Right ventricle myocardium superior (tissue), 1 donor: Measurements from ENCODE around the gene SEC61B. TPM values are rescaled to one million over a fixed set of nuclear protein-coding genes. Genes with fewer than 3 reads are reported as not detected.
"Not testable (repeated sequence)": the region's sequence is repeated elsewhere in the genome, so short reads cannot be mapped to it uniquely, and the experiment has no call there.

ENCODE experiments used
- ATAC-seq: fragments of 200-7000 bp; cut with Tn5 transposase; one replicate; pipeline ENCODE4 v1.9.1; 2020; ENCODE audit warnings: mild to moderate bottlenecking; ENCODE audit not compliant: poor library complexity
- DNase-seq: peaks from one replicate; pipeline ENCODE4 v3.0.0-alpha.2; 2020
- intact Hi-C: fragments of 100-400 bp; cut with DNase I; formaldehyde crosslinking; loops from one replicate; pipeline ENCODE4 v1.11.2; 2022
- total RNA-seq: library from RNA; stranded (reverse); fragmentation: NEBNext Ultra II Directional; extraction: Animal tissue kit (Norgen Biotek cat#: 25700); gene quantifications from one replicate; pipeline ENCODE4 v1.2.1, GENCODE V29; 2021
- donor health status: DM: no; HTN: yes; CAD: no; lungs with severe emphysema.

SEC61B gene
- total RNA-seq, 1 donor from 2014 or later: 41.9 TPM

- ATAC-seq (no peak), DNase-seq (no peak)
- intact Hi-C loops: loop anchor here (10.0 kb wide), 1 partner anchor 1136 kb away; no protein-coding TSS in a partner anchor
These were observed 32.9 kb upstream of the SEC61B start for GRCh38 chr9:99189186-99189585.

- DNase-seq (no peak), ATAC-seq (no peak)
- intact Hi-C loops: loop anchor here (10.0 kb wide), 1 partner anchor 1135 kb away; no protein-coding TSS in a partner anchor
These were observed 32.0 kb upstream of the SEC61B start for GRCh38 chr9:99189887-99190596.

GRCh38 chr9:99190597-99191283, 31.3 kb upstream of the SEC61B start:
- no peak for ATAC-seq
- intact Hi-C loops: no loop called here

GRCh38 chr9:99192786-99193465, 29.2 kb upstream of the SEC61B start:
- intact Hi-C loops: no loop called here
- no peak for DNase-seq
- no peak for ATAC-seq

More at GRCh38 chr9:99190597-99191283, 31.3 kb upstream of the SEC61B start:
- DNase-seq: no peak

- DNase-seq: no peak
- no peak for ATAC-seq
- intact Hi-C loops: no loop called here
These were observed 28.6 kb upstream of the SEC61B start for GRCh38 chr9:99193466-99193821.

GRCh38 chr9:99196484-99196883, 25.6 kb upstream of the SEC61B start:
- DNase-seq, intact Hi-C loops, ATAC-seq: not testable (repeated sequence)

- intact Hi-C loops: no loop called here
- no peak for DNase-seq
- ATAC-seq: no peak
These were observed 24.9 kb upstream of the SEC61B start for GRCh38 chr9:99197124-99197630.

- intact Hi-C loops: no loop called here
- ATAC-seq (no peak), DNase-seq (no peak)
These were observed 24.1 kb upstream of the SEC61B start for GRCh38 chr9:99197987-99198386.

- DNase-seq (no peak), ATAC-seq (no peak)
- intact Hi-C loops: no loop called here
These were observed 22.0 kb upstream of the SEC61B start for GRCh38 chr9:99199938-99200539.

GRCh38 chr9:99201603-99202002, 20.5 kb upstream of the SEC61B start:
- ATAC-seq: no peak
- intact Hi-C loops: no loop called here

GRCh38 chr9:99210572-99210971, 11.5 kb upstream of the SEC61B start:
- DNase-seq: no peak
- ATAC-seq: no peak
- intact Hi-C loops: no loop called here

More at GRCh38 chr9:99201603-99202002, 20.5 kb upstream of the SEC61B start:
- no peak for DNase-seq

GRCh38 chr9:99211746-99212145, 10.3 kb upstream of the SEC61B start:
- ATAC-seq (no peak), DNase-seq (no peak)
- intact Hi-C loops: no loop called here

- ATAC-seq (no peak), DNase-seq (no peak)
- intact Hi-C loops: no loop called here
These were observed 8.9 kb upstream of the SEC61B start for GRCh38 chr9:99213197-99213596.

GRCh38 chr9:99216073-99216472, 6.0 kb upstream of the SEC61B start:
- ATAC-seq (no peak), DNase-seq (no peak)
- intact Hi-C loops: no loop called here

GRCh38 chr9:99220011-99220410, 2.1 kb upstream of the SEC61B start:
- no peak for DNase-seq
- no peak for ATAC-seq
- intact Hi-C loops: no loop called here

GRCh38 chr9:99221266-99221620, 839 bp upstream of the SEC61B start:
- intact Hi-C loops: no loop called here
- ATAC-seq (no peak), DNase-seq (no peak)

- peak; percentile 15 for ATAC-seq
- intact Hi-C loops: no loop called here
- no peak for DNase-seq
These were observed 561 bp downstream of the SEC61B start for GRCh38 chr9:99222416-99223270.

GRCh38 chr9:99224445-99224844, 2.4 kb downstream of the SEC61B start:
- intact Hi-C loops: no loop called here
- DNase-seq: no peak
- no peak for ATAC-seq
